Bronchial epithelial cell (primary cell): ENCODE results near the gene FMNL1. TPM values are rescaled to one million over a fixed set of nuclear protein-coding genes. Genes with fewer than 3 reads are reported as not detected.

ENCODE experiments used
- DNase-seq: peaks from one replicate; pipeline ENCODE4 v3.0.0-alpha.2; 2010; ENCODE audit warnings: low read depth
- FAIRE-seq: peaks from 2 replicates; lab custom pipeline; 2011; peaks lifted over from hg19 to GRCh38; lab: Jason Lieb, UNC
- H3K27me3 ChIP-seq: 2 replicates; pipeline ENCODE4 v1.5.1; 2011; ENCODE audit warnings: low read length; ENCODE audit not compliant: control insufficient read depth, insufficient read depth
- H3K36me3 ChIP-seq: 2 replicates; pipeline ENCODE4 v1.5.1; 2011; ENCODE audit warnings: low read length; ENCODE audit not compliant: control insufficient read depth, insufficient read depth
- H3K4me3 ChIP-seq: 2 replicates; pipeline ENCODE4 v1.5.1; 2011; ENCODE audit warnings: mild to moderate bottlenecking, low read depth, low read length, control low read depth
- total RNA-seq: library from RNA; depleted of rRNA; stranded (reverse); fragments of >200 nt; gene quantifications from 2 replicates; pipeline ENCODE4 v1.2.1, GENCODE V29; 2014
- TF ChIP-seq, protein P1 (sequence below): IDR thresholded peaks from 2 replicates; pipeline ENCODE4 v1.5.1; 2011; ENCODE audit warnings: mild to moderate bottlenecking, moderate library complexity, low read length, control low read depth, inconsistent platforms; ENCODE audit not compliant: insufficient read depth, severe bottlenecking

The FMNL1 gene
- total RNA-seq, 1 donor from 2014 or later = 0.53 TPM

DNA sequence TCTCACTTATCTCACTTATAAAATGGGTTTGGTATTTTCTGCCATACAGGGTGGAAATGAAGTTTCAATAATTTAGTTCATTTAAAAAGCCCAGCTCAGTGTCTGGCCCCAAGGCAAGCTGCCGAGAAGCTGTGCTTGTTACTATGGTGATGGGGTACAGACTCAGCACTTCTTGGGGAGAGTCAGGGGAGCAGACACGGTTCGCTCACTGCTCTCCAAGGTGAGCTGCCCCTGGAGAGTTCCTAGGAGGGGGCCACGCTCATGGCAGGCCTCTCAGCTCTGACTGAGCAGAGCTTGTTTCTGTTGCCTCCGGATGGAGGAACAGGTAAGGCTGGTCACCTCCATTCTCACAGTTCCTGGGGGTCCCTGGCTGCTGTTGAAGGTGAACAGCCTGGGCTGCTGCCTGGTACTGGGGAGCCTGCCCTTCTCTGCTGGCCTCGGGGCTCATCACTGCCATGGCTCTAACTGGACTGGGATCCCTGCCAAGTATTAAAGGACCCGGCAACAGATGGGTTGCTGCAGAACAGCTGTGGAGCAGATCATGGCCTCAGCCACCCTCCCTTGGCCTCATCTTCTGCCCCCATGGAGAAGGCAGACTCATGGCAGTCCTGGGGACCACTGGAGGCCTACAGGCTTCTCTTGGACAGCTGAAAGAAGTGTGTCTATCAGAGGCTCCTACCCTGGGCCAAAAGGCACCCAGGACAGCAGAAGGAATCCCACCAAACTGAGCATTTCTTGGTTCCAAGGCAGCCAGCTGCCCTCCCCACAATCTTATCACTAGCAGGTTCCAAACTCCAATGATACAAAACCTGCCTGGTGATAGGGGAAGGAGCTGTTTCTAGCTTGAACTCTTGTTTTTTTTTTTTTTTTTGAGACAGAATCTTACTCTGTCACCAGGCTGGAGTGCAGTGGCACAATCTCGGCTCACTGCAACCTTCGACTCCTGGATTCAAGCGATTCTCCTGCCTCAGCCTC, 66.1 kb downstream of the FMNL1 start:
- FAIRE-seq (no peak), DNase-seq (no peak)
- TF ChIP-seq, protein P1, sequence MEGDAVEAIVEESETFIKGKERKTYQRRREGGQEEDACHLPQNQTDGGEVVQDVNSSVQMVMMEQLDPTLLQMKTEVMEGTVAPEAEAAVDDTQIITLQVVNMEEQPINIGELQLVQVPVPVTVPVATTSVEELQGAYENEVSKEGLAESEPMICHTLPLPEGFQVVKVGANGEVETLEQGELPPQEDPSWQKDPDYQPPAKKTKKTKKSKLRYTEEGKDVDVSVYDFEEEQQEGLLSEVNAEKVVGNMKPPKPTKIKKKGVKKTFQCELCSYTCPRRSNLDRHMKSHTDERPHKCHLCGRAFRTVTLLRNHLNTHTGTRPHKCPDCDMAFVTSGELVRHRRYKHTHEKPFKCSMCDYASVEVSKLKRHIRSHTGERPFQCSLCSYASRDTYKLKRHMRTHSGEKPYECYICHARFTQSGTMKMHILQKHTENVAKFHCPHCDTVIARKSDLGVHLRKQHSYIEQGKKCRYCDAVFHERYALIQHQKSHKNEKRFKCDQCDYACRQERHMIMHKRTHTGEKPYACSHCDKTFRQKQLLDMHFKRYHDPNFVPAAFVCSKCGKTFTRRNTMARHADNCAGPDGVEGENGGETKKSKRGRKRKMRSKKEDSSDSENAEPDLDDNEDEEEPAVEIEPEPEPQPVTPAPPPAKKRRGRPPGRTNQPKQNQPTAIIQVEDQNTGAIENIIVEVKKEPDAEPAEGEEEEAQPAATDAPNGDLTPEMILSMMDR = no peak
- Histone ChIP-seq H3K4me3 (no peak overlapping the region), H3K27me3 (no peaks in the 10 kb centered on the region), H3K36me3 (peaks cover 37% of the 10 kb centered on the region)

DNA sequence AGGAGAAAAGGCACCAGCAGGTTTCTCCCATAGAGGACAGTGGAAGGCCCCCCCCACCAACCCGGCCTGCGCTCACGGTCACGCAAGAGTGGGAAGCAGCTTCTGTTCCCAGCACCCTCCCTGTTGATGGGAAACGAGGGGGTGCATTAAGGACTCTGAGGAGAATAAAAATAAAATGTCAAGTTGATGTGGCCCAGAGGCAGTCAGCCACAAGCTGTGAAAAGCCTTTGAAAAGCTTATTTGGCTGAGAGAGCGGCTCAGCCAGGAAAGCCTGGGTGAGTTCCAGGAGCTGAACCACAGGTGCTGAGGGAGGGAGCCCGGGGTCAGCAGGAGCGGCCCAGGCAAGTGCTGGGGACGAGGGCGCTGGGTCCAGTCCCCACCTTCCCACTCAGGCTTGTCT, 67.1 kb downstream of the FMNL1 start:
- FAIRE-seq = no peak

DNA sequence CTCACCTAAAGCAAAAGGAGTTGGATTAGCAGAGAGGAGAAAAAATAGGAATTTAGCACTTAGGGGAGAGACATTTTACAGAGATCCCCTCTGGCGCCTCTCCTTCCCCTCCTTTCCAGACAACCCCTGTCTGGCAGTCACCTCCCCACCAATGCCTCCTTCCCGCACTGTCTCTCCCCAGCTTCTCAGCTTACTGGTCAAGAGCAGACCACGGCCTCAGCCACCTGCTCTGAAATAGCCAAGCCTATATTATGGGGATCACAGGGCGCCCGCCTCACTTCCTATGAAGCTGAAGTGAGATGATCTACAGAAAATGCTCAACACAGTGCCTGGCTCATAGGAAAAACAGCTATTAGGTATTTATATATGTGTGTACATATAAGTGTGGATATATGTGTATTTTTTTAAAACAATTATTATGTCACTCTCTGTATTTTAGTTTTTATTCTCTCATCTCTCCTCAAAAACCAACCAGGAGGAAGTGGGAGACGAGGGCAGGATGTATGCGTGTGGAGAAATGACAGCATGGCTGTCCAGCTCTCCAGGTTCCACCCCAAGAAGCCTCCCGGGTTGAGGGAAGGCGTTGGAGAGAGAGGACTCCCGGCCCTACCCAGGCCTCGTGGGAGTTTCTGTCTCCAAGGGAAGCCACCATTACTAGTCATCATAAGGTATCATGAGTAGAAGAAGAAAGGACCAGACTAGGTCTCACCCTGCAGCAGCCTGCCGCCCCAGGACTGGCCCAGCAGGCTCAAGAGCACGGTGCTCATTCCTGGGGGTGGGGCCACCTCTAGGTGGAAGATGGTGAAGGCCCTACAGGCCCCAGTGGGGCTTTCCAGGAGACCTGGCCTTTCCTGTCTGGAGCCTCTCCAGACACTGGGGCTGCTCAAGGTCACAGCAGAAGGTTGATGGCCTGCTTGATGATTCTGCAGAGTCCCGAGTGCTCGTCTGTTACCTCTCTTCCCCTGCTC, 67.9 kb downstream of the FMNL1 start:
- Histone ChIP-seq H3K36me3 (peaks cover 22% of the 10 kb centered on the region), H3K4me3 (no peak overlapping the region), H3K27me3 (no peaks in the 10 kb centered on the region)
- FAIRE-seq = no peak
- no peak for DNase-seq
- TF ChIP-seq, protein P1 = no peak

More for the DNA sequence above, 67.1 kb downstream of the FMNL1 start:
- no peak for DNase-seq
- H3K4me3 ChIP-seq = no peak overlapping the region
- no peaks in the 10 kb centered on the region for H3K27me3 ChIP-seq
- peaks cover 28% of the 10 kb centered on the region for H3K36me3 ChIP-seq
- TF ChIP-seq, protein P1 = no peak

GRCh38 chr17:45290269-45290765, 68.6 kb downstream of the FMNL1 start:
- Histone ChIP-seq H3K27me3 (no peaks in the 10 kb centered on the region), H3K36me3 (peaks cover 18% of the 10 kb centered on the region), H3K4me3 (no peak overlapping the region)
- FAIRE-seq (peak; percentile 75), DNase-seq (no peak)
- TF ChIP-seq, protein P1 = no peak

DNA sequence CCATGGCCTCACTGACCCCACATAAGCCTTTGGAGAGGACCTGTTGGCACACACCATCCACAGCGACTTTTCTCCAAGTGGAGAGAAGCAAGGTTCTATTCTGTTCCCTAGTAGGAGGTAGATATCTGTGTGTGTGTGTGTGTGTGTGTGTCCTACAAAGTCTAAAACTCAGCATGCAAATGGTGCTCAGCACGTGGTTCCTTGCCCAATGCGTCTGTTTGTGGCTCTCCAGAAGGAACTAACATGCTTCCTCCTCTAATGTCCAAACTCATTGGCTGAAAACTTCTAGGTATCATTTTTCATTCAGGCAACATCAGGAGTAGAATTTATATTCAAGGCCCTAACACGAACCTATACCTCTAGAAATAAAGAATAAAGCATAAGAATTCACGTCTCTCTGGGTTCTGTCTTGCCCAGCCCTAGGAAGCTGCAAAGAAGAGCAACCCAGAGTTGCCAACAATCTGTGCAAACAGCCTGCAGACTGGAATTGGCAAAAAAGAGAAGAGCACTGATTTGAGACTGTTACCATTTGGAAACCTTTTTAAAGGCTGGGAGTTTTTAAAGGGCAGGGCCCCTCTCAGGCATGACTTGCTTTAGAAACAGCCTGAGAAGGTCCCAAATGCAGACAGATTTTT, 69.6 kb downstream of the FMNL1 start:
- Histone ChIP-seq H3K4me3 (no peak overlapping the region), H3K36me3 (peaks cover 18% of the 10 kb centered on the region), H3K27me3 (no peaks in the 10 kb centered on the region)
- TF ChIP-seq, protein P1 = no peak
- FAIRE-seq (no peak), DNase-seq (no peak)
